ENCODE measurements around the gene PLCL2. TPM values are rescaled to one million over a fixed set of nuclear protein-coding genes. Genes with fewer than 3 reads are reported as not detected.
A peak's percentile ranks its signal among the peaks of the same experiment; 100 is the strongest.

The PLCL2 gene
- total and polyA plus RNA-seq, 5 experiments from 2014 or later = 57.7 to 86.3 (median 84.4) TPM

GRCh38 chr3:17063596-17063995, 178.8 kb downstream of the PLCL2 start:
- H3K4me3 Mint-ChIP-seq = no peak overlapping the region
- peaks cover 13 to 41% (median 28%) of the 10 kb centered on the region in 4 donors for H3K4me1 Mint-ChIP-seq
- peaks cover 0 to 3% (median 0%) of the 10 kb centered on the region in 9 donors for H3K9me3 Mint-ChIP-seq
- no peak for ATAC-seq
- no peaks in the 10 kb centered on the region for H3K27me3 Mint-ChIP-seq
- no peak for DNase-seq
- POLR2A ChIA-PET = no interaction called here
- H3K27ac Mint-ChIP-seq = peak overlapping the region; percentile 6 to 86 (median 67)
- H3K36me3 Mint-ChIP-seq = peaks cover 14 to 59% (median 34%) of the 10 kb centered on the region in 3 donors

GRCh38 chr3:17065315-17065714, 180.6 kb downstream of the PLCL2 start:
- POLR2A ChIA-PET = no interaction called here
- ATAC-seq (no peak), DNase-seq (no peak)
- Mint-ChIP-seq H3K9me3 (peaks cover 0 to 3% (median 0%) of the 10 kb centered on the region in 9 donors), H3K27ac (peak overlapping the region in 7 of 10 donors; percentile 41 to 72 (median 57)), H3K4me1 (peaks cover 17 to 42% (median 33%) of the 10 kb centered on the region in 4 donors), H3K27me3 (no peaks in the 10 kb centered on the region), H3K4me3 (no peak overlapping the region), H3K36me3 (peaks cover 7 to 65% (median 39%) of the 10 kb centered on the region in 3 donors)

- Mint-ChIP-seq H3K27me3 (no peaks in the 10 kb centered on the region), H3K4me3 (no peak overlapping the region), H3K36me3 (peaks cover 7 to 70% (median 42%) of the 10 kb centered on the region in 3 donors), H3K9me3 (peaks cover 0 to 3% (median 0%) of the 10 kb centered on the region in 9 donors), H3K27ac (peak overlapping the region in 6 of 10 donors; percentile 4 to 66 (median 46)), H3K4me1 (peaks cover 21 to 47% (median 37%) of the 10 kb centered on the region in 4 donors)
- ATAC-seq (no peak), DNase-seq (no peak)
- POLR2A ChIA-PET = no interaction called here
Observed at GRCh38 chr3:17065881-17066280, 181.1 kb downstream of the PLCL2 start.

- H3K27me3 Mint-ChIP-seq = no peaks in the 10 kb centered on the region
- peaks cover 7 to 78% (median 34%) of the 10 kb centered on the region in 3 donors for H3K36me3 Mint-ChIP-seq
- peaks cover 33 to 57% (median 49%) of the 10 kb centered on the region in 4 donors for H3K4me1 Mint-ChIP-seq
- DNase-seq = no peak
- H3K27ac Mint-ChIP-seq = peak overlapping the region in 4 of 10 donors; percentile 18 to 81 (median 43)
- H3K4me3 Mint-ChIP-seq = no peak overlapping the region
- POLR2A ChIA-PET = no interaction called here
- no peak for ATAC-seq
- no peaks in the 10 kb centered on the region for H3K9me3 Mint-ChIP-seq
Observed at GRCh38 chr3:17069754-17070153, 185.0 kb downstream of the PLCL2 start.

GRCh38 chr3:17070161-17070959, 185.6 kb downstream of the PLCL2 start:
- H3K27me3 Mint-ChIP-seq = no peaks in the 10 kb centered on the region
- peaks cover 7 to 79% (median 38%) of the 10 kb centered on the region in 3 donors for H3K36me3 Mint-ChIP-seq
- DNase-seq = no peak
- no peak for ATAC-seq
- H3K4me1 Mint-ChIP-seq = peaks cover 34 to 60% (median 50%) of the 10 kb centered on the region in 4 donors
- H3K9me3 Mint-ChIP-seq = no peaks in the 10 kb centered on the region
- peak overlapping the region in 6 of 10 donors; percentile 6 to 60 (median 27) for H3K27ac Mint-ChIP-seq
- H3K4me3 Mint-ChIP-seq = peak overlapping the region in 1 of 10 donors; percentile 5
- POLR2A ChIA-PET = no interaction called here

GRCh38 chr3:17074559-17074958, 189.8 kb downstream of the PLCL2 start:
- H3K4me3 Mint-ChIP-seq = peak overlapping the region in 7 of 10 donors; percentile 15 to 66 (median 46)
- H3K27me3 Mint-ChIP-seq = no peaks in the 10 kb centered on the region
- peak; percentile 86 to 91 for ATAC-seq
- H3K9me3 Mint-ChIP-seq = no peaks in the 10 kb centered on the region
- peak overlapping the region in 6 of 10 donors; percentile 13 to 78 (median 50) for H3K27ac Mint-ChIP-seq
- POLR2A ChIA-PET = no interaction called here
- peaks cover 21 to 78% (median 40%) of the 10 kb centered on the region in 3 donors for H3K36me3 Mint-ChIP-seq
- peak in 7 of 10 donors; percentile 11 to 58 (median 33) for DNase-seq
- peaks cover 42 to 74% (median 66%) of the 10 kb centered on the region in 4 donors for H3K4me1 Mint-ChIP-seq

- no peaks in the 10 kb centered on the region for H3K27me3 Mint-ChIP-seq
- ATAC-seq (no peak), DNase-seq (no peak)
- peaks cover 21 to 76% (median 34%) of the 10 kb centered on the region in 3 donors for H3K36me3 Mint-ChIP-seq
- H3K4me1 Mint-ChIP-seq = peaks cover 41 to 79% (median 67%) of the 10 kb centered on the region in 4 donors
- no peak overlapping the region for H3K4me3 Mint-ChIP-seq
- POLR2A ChIA-PET = no interaction called here
- no peaks in the 10 kb centered on the region for H3K9me3 Mint-ChIP-seq
- peak overlapping the region in 3 of 10 donors; percentile 13 to 63 (median 49) for H3K27ac Mint-ChIP-seq
Observed at GRCh38 chr3:17075358-17075757, 190.6 kb downstream of the PLCL2 start.

- Mint-ChIP-seq H3K27ac (peak overlapping the region in 2 of 10 donors; percentile 8 to 49), H3K36me3 (peaks cover 21 to 76% (median 32%) of the 10 kb centered on the region in 3 donors)
- ATAC-seq = no peak
Observed at GRCh38 chr3:17075907-17076306, 191.2 kb downstream of the PLCL2 start.

GRCh38 chr3:17076940-17077605, 192.3 kb downstream of the PLCL2 start:
- POLR2A ChIA-PET = no interaction called here
- H3K4me3 Mint-ChIP-seq = peak overlapping the region in 2 of 10 donors; percentile 14 to 61
- H3K9me3 Mint-ChIP-seq = no peaks in the 10 kb centered on the region
- peaks cover 38 to 78% (median 66%) of the 10 kb centered on the region in 4 donors for H3K4me1 Mint-ChIP-seq
- H3K27me3 Mint-ChIP-seq = no peaks in the 10 kb centered on the region
- no peak for ATAC-seq
- H3K27ac Mint-ChIP-seq = peak overlapping the region in 8 of 10 donors; percentile 9 to 82 (median 54)
- H3K36me3 Mint-ChIP-seq = peaks cover 21 to 74% (median 37%) of the 10 kb centered on the region in 3 donors
- DNase-seq = no peak

More at GRCh38 chr3:17075907-17076306, 191.2 kb downstream of the PLCL2 start:
- H3K9me3 Mint-ChIP-seq = no peaks in the 10 kb centered on the region
- no peaks in the 10 kb centered on the region for H3K27me3 Mint-ChIP-seq
- H3K4me1 Mint-ChIP-seq = peaks cover 38 to 76% (median 64%) of the 10 kb centered on the region in 4 donors
- H3K4me3 Mint-ChIP-seq = no peak overlapping the region
- DNase-seq = no peak
- POLR2A ChIA-PET = no interaction called here

GRCh38 chr3:17077606-17078005, 192.9 kb downstream of the PLCL2 start:
- POLR2A ChIA-PET = no interaction called here
- no peaks in the 10 kb centered on the region for H3K27me3 Mint-ChIP-seq
- peaks cover 0 to 1% (median 0%) of the 10 kb centered on the region in 9 donors for H3K9me3 Mint-ChIP-seq
- ATAC-seq (no peak), DNase-seq (no peak)
- peak overlapping the region in 1 of 10 donors; percentile 41 for H3K4me3 Mint-ChIP-seq
- H3K4me1 Mint-ChIP-seq = peaks cover 38 to 74% (median 68%) of the 10 kb centered on the region in 4 donors
- H3K36me3 Mint-ChIP-seq = peaks cover 23 to 74% (median 41%) of the 10 kb centered on the region in 3 donors
- H3K27ac Mint-ChIP-seq = peak overlapping the region in 8 of 10 donors; percentile 9 to 76 (median 60)

GRCh38 chr3:17078926-17079465, 194.2 kb downstream of the PLCL2 start:
- POLR2A ChIA-PET = no interaction called here
- Mint-ChIP-seq H3K36me3 (peaks cover 35 to 75% (median 50%) of the 10 kb centered on the region in 3 donors), H3K27ac (peak overlapping the region in 7 of 10 donors; percentile 11 to 89 (median 83)), H3K4me1 (peaks cover 34 to 70% (median 59%) of the 10 kb centered on the region in 4 donors), H3K4me3 (no peak overlapping the region), H3K27me3 (no peaks in the 10 kb centered on the region), H3K9me3 (peaks cover 0 to 13% (median 0%) of the 10 kb centered on the region in 9 donors)
- DNase-seq (no peak), ATAC-seq (no peak)

GRCh38 chr3:17079933-17080332, 195.2 kb downstream of the PLCL2 start:
- H3K4me1 Mint-ChIP-seq = peaks cover 26 to 61% (median 53%) of the 10 kb centered on the region in 4 donors
- peak overlapping the region in 6 of 10 donors; percentile 80 to 89 (median 85) for H3K27ac Mint-ChIP-seq
- H3K9me3 Mint-ChIP-seq = peaks cover 0 to 13% (median 2%) of the 10 kb centered on the region in 9 donors
- DNase-seq = peak in 2 of 10 donors; percentile 19 to 22
- H3K36me3 Mint-ChIP-seq = peaks cover 35 to 80% (median 56%) of the 10 kb centered on the region in 3 donors
- peak overlapping the region in 6 of 10 donors; percentile 38 to 75 (median 57) for H3K4me3 Mint-ChIP-seq
- H3K27me3 Mint-ChIP-seq = no peaks in the 10 kb centered on the region
- peak in 1 of 2 donors; percentile 28 for ATAC-seq
- POLR2A ChIA-PET = no interaction called here
